K562 (cell line): ENCODE measurements around the gene HOXB13. TPM values are rescaled to one million over a fixed set of nuclear protein-coding genes. Genes with fewer than 3 reads are reported as not detected.

ENCODE experiments used
- ATAC-seq: fragments of 200-7000 bp; cut with Tn5 transposase; 3 replicates; pipeline ENCODE4 v1.9.1; 2020; ENCODE audit warnings: moderate library complexity
- BruUV-seq: library from RNA; stranded (reverse); fragments of 400-500 nt; replicated peaks from 2 replicates; lab custom pipeline; 2021; lab: Mats Ljungman, UMichigan
- CTCF ChIA-PET: fragments of 300-600 bp; formaldehyde crosslinking; extraction: SDS; loops from one replicate; lab custom pipeline; 2021; ENCODE audit warnings: low intra/inter-chr PET ratio; lab: Yijun Ruan, JAX
- POLR2A ChIA-PET: fragments of 300-600, 350-650 bp; sonication (Branson Sonifier 250); formaldehyde crosslinking; extraction: SDS; loops from one replicate; lab custom pipeline; 2021; ENCODE audit warnings: antibody characterized with exemption, inconsistent platforms; lab: Yijun Ruan, JAX
- DNase-seq, 4 experiments: peaks; one replicate each; pipeline versions ENCODE4 v3.0.0 to v3.0.0-alpha.2; 2011 to 2018; ENCODE audit warnings: low spot score in 3 of 4, mixed read lengths in 3 of 4; ENCODE audit errors: extremely low read depth in 1 of 4
- FAIRE-seq: peaks from 2 replicates; lab custom pipeline; 2011; peaks lifted over from hg19 to GRCh38; lab: Jason Lieb, UNC
- H2AFZ ChIP-seq: 2 replicates; pipeline ENCODE4 v1.6.0; 2011; ENCODE audit warnings: low read depth, low read length, control low read depth, inconsistent platforms
- H3K27ac ChIP-seq: fragments of 200-600 bp; 3 replicates; pipeline ENCODE4 v1.8.0; 2011; ENCODE audit warnings: low read depth, mild to moderate bottlenecking, control low read depth, inconsistent platforms, low read length, moderate library complexity, mixed read lengths; ENCODE audit errors: extremely low read depth
- H3K27me3 ChIP-seq, 2 experiments: fragments of 300-600 bp in 1 of 2; 2 replicates in 1 of 2; 3 replicates in 1 of 2; pipeline versions ENCODE4 v1.6.0 to v1.8.0; 2011; ENCODE audit warnings: inconsistent platforms in 2 of 2, low read length in 2 of 2, mild to moderate bottlenecking in 1 of 2, mixed read lengths in 1 of 2, moderate library complexity in 1 of 2; ENCODE audit not compliant: control insufficient read depth in 2 of 2, insufficient read depth in 2 of 2
- H3K36me3 ChIP-seq: fragments of 300-600 bp; 3 replicates; pipeline ENCODE4 v1.8.0; 2011; ENCODE audit warnings: mild to moderate bottlenecking, low read length, inconsistent platforms; ENCODE audit not compliant: control insufficient read depth, insufficient read depth
- H3K4me1 ChIP-seq, 2 experiments: fragments of 200-600 bp in 1 of 2; replicated peaks in 1 of 2; 2 replicates in 1 of 2; 3 replicates in 1 of 2; pipeline versions ENCODE4 v1.5.1 to v1.8.0; 2011; ENCODE audit warnings: inconsistent platforms in 2 of 2, low read length in 2 of 2, mild to moderate bottlenecking in 1 of 2, mixed read lengths in 1 of 2, moderate library complexity in 1 of 2; ENCODE audit not compliant: control insufficient read depth in 2 of 2, insufficient read depth in 2 of 2
- H3K4me2 ChIP-seq: 2 replicates; pipeline ENCODE4 v1.6.1; 2011; ENCODE audit warnings: low read length, control low read depth, inconsistent platforms, mixed read lengths; ENCODE audit not compliant: insufficient read depth
- H3K4me3 ChIP-seq: fragments of 200-600 bp; sonication (generic), shearing (Covaris generic); 2 replicates; pipeline ENCODE4 v1.5.1; 2016; ENCODE audit warnings: control low read depth, inconsistent platforms
- H3K79me2 ChIP-seq: fragments of 200-600 bp; 3 replicates; pipeline ENCODE4 v1.8.0; 2011; ENCODE audit warnings: low read length, inconsistent platforms; ENCODE audit not compliant: control insufficient read depth, insufficient read depth
- H3K9ac ChIP-seq, 2 experiments: 2 replicates each; pipeline versions ENCODE4 v1.6.0 to v1.6.1; 2011; ENCODE audit warnings: low read depth in 2 of 2, low read length in 2 of 2, control low read depth in 1 of 2, inconsistent platforms in 1 of 2, mild to moderate bottlenecking in 1 of 2, mixed read lengths in 1 of 2; ENCODE audit not compliant: insufficient read depth in 1 of 2
- H3K9me1 ChIP-seq: one replicate; pipeline ENCODE4 v1.6.0; 2011; ENCODE audit warnings: inconsistent platforms, mild to moderate bottlenecking, low read length, moderate library complexity; ENCODE audit not compliant: control insufficient read depth, insufficient read depth
- H3K9me3 ChIP-seq: replicated peaks from 2 replicates; pipeline ENCODE4 v1.5.1; 2011; ENCODE audit warnings: low read depth, low read length, inconsistent platforms; ENCODE audit not compliant: control insufficient read depth, insufficient read depth
- H4K20me1 ChIP-seq: replicated peaks from 2 replicates; pipeline ENCODE4 v1.6.1; 2011; ENCODE audit warnings: low read length, inconsistent platforms, mixed read lengths; ENCODE audit not compliant: control insufficient read depth, insufficient read depth
- MGA ChIP-seq: fragments of 450-650 bp; IDR thresholded peaks from 2 replicates; pipeline ENCODE4 v1.6.1; 2016; ENCODE audit warnings: mild to moderate bottlenecking, moderate library complexity
- SP2 ChIP-seq: IDR thresholded peaks from 2 replicates; pipeline ENCODE4 v1.6.1; 2011; ENCODE audit warnings: mild to moderate bottlenecking, low read depth, low read length, moderate library complexity; ENCODE audit not compliant: poor library complexity, severe bottlenecking; ENCODE audit errors: extremely low read depth
- WGBS: fragments of 100-300 bp; shearing (Covaris generic); methylation state at CpG from one replicate; pipeline ENCODE4 v1.1.6; 2016; ENCODE audit warnings: low coverage, mixed read lengths; ENCODE audit not compliant: insufficient coverage; ENCODE audit errors: missing lambda C conversion rate; 5-methylcytosine and 5-hydroxymethylcytosine counted together
- in situ Hi-C: fragments of 300-500 bp; cut with MboI; formaldehyde crosslinking; loops from 4 replicates; pipeline ENCODE4 v1.15.0; 2018; ENCODE audit warnings: inconsistent platforms, mixed read lengths
- intact Hi-C: fragments of 100-400 bp; cut with micrococcal nuclease; formaldehyde crosslinking; loops from 2 replicates; pipeline ENCODE4 v1.14.2; 2022
- polyA plus RNA-seq, 8 experiments: library from polyadenylated mRNA; depleted of rRNA in 4 of 8; stranded (reverse) in 5 of 8; unstranded in 3 of 8; fragments of >200 nt; fragmentation: Nextera tagmentation in 2 of 8; fragmentation: Illumina TruSeq in 1 of 8; extraction: Ambion mirVana in 2 of 8; extraction: Trizol in 1 of 8; gene quantifications; 2 replicates each; pipeline versions ENCODE4 v1.2.1 to v1.2.3, GENCODE V29; 2011 to 2014; ENCODE audit warnings: inconsistent platforms in 1 of 8, missing spikeins in 1 of 8
- total RNA-seq, 7 experiments: library from RNA; depleted of rRNA in 6 of 7; stranded (reverse); fragments of >200 nt in 6 of 7; fragmentation: Illumina TruSeq in 2 of 7; extraction: Trizol in 2 of 7; gene quantifications; 2 replicates each; pipeline versions ENCODE4 v1.2.1 to v1.2.3, GENCODE V29; 2011 to 2021; ENCODE audit warnings: low replicate concordance in 1 of 7
- TF ChIP-seq, protein P1 (sequence below): fragments of 250-450 bp; sonication (Bioruptor Pico); IDR thresholded peaks from 2 replicates; pipeline ENCODE4 v1.8.0; 2021; ENCODE audit warnings: mild to moderate bottlenecking, moderate library complexity
- TF ChIP-seq, protein P2 (sequence below): fragments of 450-650 bp; IDR thresholded peaks from 2 replicates; pipeline ENCODE4 v1.7.0; 2016; ENCODE audit warnings: borderline replicate concordance

HOXB13 gene
- total and polyA plus RNA-seq, 9 of the 15 experiments (the other 6 are each of a cell fraction or from before 2014, with no cell fraction given) = not detected

DNA sequence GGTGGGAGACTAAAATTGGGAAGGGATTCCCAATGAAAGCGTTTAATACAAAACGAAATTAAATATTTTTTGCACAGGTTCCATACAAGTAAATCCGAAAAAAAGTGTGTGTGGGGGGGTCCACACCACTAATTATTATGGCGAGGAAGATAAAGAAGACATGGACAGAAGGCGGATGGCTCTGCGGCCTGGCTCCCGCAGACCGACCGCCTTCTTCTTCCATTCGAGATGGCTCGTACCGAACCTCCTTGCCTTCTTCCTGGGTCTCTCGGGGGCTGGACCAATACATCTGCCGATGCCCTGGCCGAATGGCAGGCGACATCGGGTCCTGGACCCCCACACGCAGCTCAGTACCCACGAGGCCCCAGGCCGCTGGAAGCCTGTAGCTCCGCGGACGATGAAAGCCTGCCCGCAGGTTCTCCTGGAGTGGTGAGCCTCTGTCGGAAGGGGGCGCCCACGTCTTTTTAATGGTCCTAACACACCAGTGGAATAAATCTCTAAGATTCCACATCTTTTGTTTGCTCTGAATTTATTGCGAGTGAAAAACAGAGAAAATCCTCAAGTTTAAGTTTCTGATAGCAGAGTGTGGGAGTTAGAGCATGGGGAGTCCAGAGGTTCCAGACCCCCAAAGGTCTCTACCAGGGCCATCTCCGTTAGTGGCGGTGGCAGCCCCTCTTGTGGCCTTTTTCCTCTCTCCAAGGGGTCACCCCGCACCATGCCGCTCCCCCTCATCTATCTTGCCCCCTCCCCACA, 4.1 kb downstream of the HOXB13 start:
- H3K9ac ChIP-seq = no peak overlapping the region
- no peaks in the 10 kb centered on the region for H3K9me3 ChIP-seq
- CTCF ChIA-PET = interaction anchor here (0.6 to 2.6 kb wide), 4 partner anchors 59 to 671 kb away, joined by 3 to 21 read pairs (median 6); no protein-coding TSS in a partner anchor
- peaks cover 3% of the 10 kb centered on the region; the same call in 1 of the 2 replicates for H4K20me1 ChIP-seq
- ATAC-seq = peak; percentile 96
- H3K36me3 ChIP-seq = no peaks in the 10 kb centered on the region
- BruUV-seq = no TSS peak
- no peak overlapping the region for H3K27ac ChIP-seq
- peak; percentile 57 to 76 (median 61) for DNase-seq
- peaks cover 0 to 24% of the 10 kb centered on the region in 2 experiments; a peak in 2 of 5 replicates for H3K4me1 ChIP-seq
- intact Hi-C loops (loop anchor here (1.0 to 2.0 kb wide), 3 partner anchors 46 to 155 kb away; no protein-coding TSS in a partner anchor), in situ Hi-C loops (no loop called here)
- H2AFZ ChIP-seq = no peak overlapping the region
- H3K79me2 ChIP-seq = no peaks in the 10 kb centered on the region
- H3K9me1 ChIP-seq = no peaks in the 10 kb centered on the region
- POLR2A ChIA-PET = interaction anchor here (0.6 to 2.3 kb wide), 7 partner anchors 10 to 831 kb away, joined by 3 to 7 read pairs (median 3); partner anchors contain the start of gene ATP5MC1
- no peak overlapping the region for H3K4me3 ChIP-seq
- FAIRE-seq = peak; percentile 80
- no peak overlapping the region for H3K4me2 ChIP-seq
- peaks cover 68 to 84% of the 10 kb centered on the region in 2 experiments for H3K27me3 ChIP-seq
- 20% methylated on average over 32 of the region's 32 CpGs for WGBS
- TF ChIP-seq MGA (no peak), SP2 (no peak)
- TF ChIP-seq, protein P1, sequence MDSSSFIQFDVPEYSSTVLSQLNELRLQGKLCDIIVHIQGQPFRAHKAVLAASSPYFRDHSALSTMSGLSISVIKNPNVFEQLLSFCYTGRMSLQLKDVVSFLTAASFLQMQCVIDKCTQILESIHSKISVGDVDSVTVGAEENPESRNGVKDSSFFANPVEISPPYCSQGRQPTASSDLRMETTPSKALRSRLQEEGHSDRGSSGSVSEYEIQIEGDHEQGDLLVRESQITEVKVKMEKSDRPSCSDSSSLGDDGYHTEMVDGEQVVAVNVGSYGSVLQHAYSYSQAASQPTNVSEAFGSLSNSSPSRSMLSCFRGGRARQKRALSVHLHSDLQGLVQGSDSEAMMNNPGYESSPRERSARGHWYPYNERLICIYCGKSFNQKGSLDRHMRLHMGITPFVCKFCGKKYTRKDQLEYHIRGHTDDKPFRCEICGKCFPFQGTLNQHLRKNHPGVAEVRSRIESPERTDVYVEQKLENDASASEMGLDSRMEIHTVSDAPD = no peak
- TF ChIP-seq, protein P2, sequence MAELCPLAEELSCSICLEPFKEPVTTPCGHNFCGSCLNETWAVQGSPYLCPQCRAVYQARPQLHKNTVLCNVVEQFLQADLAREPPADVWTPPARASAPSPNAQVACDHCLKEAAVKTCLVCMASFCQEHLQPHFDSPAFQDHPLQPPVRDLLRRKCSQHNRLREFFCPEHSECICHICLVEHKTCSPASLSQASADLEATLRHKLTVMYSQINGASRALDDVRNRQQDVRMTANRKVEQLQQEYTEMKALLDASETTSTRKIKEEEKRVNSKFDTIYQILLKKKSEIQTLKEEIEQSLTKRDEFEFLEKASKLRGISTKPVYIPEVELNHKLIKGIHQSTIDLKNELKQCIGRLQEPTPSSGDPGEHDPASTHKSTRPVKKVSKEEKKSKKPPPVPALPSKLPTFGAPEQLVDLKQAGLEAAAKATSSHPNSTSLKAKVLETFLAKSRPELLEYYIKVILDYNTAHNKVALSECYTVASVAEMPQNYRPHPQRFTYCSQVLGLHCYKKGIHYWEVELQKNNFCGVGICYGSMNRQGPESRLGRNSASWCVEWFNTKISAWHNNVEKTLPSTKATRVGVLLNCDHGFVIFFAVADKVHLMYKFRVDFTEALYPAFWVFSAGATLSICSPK = no peak
